DND-41 (cell line): Measurements from ENCODE around the gene SLFN12L.

Experiments used
- ATAC-seq: fragments of 200-7000 bp; cut with Tn5 transposase; 3 replicates; pipeline ENCODE4 v1.9.1; 2021; ENCODE audit warnings: low read depth; ENCODE audit not compliant: insufficient read depth
- DNase-seq: peaks from one replicate; pipeline ENCODE4 v3.0.0-alpha.2; 2020
- H2AFZ ChIP-seq: 2 replicates; pipeline ENCODE4 v1.6.0; 2012; ENCODE audit warnings: low read depth, low read length
- H3K27ac ChIP-seq: 2 replicates; pipeline ENCODE4 v1.5.1; 2012; ENCODE audit warnings: low read length, inconsistent platforms
- H3K27me3 ChIP-seq: fragments of 200-600 bp; sonication (generic); 2 replicates; pipeline ENCODE4 v1.6.0; 2012; ENCODE audit warnings: low read length, mild to moderate bottlenecking, inconsistent platforms; ENCODE audit not compliant: insufficient read depth, poor library complexity
- H3K36me3 ChIP-seq: 2 replicates; pipeline ENCODE4 v1.5.1; 2012; ENCODE audit warnings: low read length, inconsistent platforms; ENCODE audit not compliant: insufficient read depth
- H3K4me1 ChIP-seq: 2 replicates; pipeline ENCODE4 v1.5.1; 2012; ENCODE audit warnings: mild to moderate bottlenecking, low read length; ENCODE audit not compliant: insufficient read depth
- H3K4me2 ChIP-seq: 2 replicates; pipeline ENCODE4 v1.6.0; 2012; ENCODE audit warnings: mild to moderate bottlenecking, moderate library complexity, low read length, inconsistent platforms; ENCODE audit not compliant: insufficient read depth
- H3K4me3 ChIP-seq, 2 experiments: fragments of 200-600 bp in 1 of 2; shearing (Covaris generic) in 1 of 2; 2 replicates each; pipeline ENCODE4 v1.5.1; 2012 to 2016; ENCODE audit warnings: inconsistent platforms in 2 of 2, low read length in 2 of 2, mild to moderate bottlenecking in 2 of 2, low read depth in 1 of 2, moderate library complexity in 1 of 2
- H3K79me2 ChIP-seq: 2 replicates; pipeline ENCODE4 v1.6.0; 2012; ENCODE audit warnings: low read length, inconsistent platforms; ENCODE audit not compliant: insufficient read depth
- H3K9ac ChIP-seq: 2 replicates; pipeline ENCODE4 v1.6.0; 2012; ENCODE audit warnings: low read depth, mild to moderate bottlenecking, inconsistent platforms, low read length, moderate library complexity
- H3K9me3 ChIP-seq: 2 replicates; pipeline ENCODE4 v1.5.1; 2012; ENCODE audit warnings: low read length, moderate library complexity, mild to moderate bottlenecking, inconsistent platforms; ENCODE audit not compliant: insufficient read depth, severe bottlenecking
- H4K20me1 ChIP-seq: 2 replicates; pipeline ENCODE4 v1.6.0; 2012; ENCODE audit warnings: low read length; ENCODE audit not compliant: insufficient read depth
- CTCF ChIP-seq: IDR thresholded peaks from 2 replicates; pipeline ENCODE4 v1.5.1; 2012; ENCODE audit warnings: borderline replicate concordance, low read length, moderate library complexity, mild to moderate bottlenecking; ENCODE audit not compliant: poor library complexity, severe bottlenecking; ENCODE audit errors: extremely low read depth
- EZH2 ChIP-seq: IDR thresholded peaks from 3 replicates; pipeline ENCODE4 v1.6.1; 2012; ENCODE audit warnings: borderline replicate concordance, low read depth, mild to moderate bottlenecking, moderate library complexity, low read length, inconsistent platforms; ENCODE audit not compliant: severe bottlenecking

SLFN12L gene

GRCh38 chr17:35423761-35424160, 113.7 kb downstream of the SLFN12L start:
- Histone ChIP-seq H3K4me1 (peaks cover 15% of the 10 kb centered on the region), H3K27me3 (no peaks in the 10 kb centered on the region), H3K4me3 (no peak overlapping the region), H3K9ac (no peak overlapping the region), H3K79me2 (no peaks in the 10 kb centered on the region), H4K20me1 (no peaks in the 10 kb centered on the region; the same call in 1 of the 2 replicates), H3K27ac (no peak overlapping the region), H2AFZ (no peak overlapping the region), H3K9me3 (no peaks in the 10 kb centered on the region), H3K4me2 (no peak overlapping the region), H3K36me3 (peaks cover 10% of the 10 kb centered on the region; the same call in 1 of the 2 replicates)
- no peak for ATAC-seq
- TF ChIP-seq CTCF (no peak), EZH2 (no peak)
- no peak for DNase-seq
